Embryonic facial prominence (tissue), 1 donor: ENCODE measurements around the gene CRELD2.

Experiments
- DNase-seq: peaks from one replicate; pipeline ENCODE4 v3.0.0-alpha.2; 2016; ENCODE audit errors: extremely low spot score

Gene CRELD2

DNA sequence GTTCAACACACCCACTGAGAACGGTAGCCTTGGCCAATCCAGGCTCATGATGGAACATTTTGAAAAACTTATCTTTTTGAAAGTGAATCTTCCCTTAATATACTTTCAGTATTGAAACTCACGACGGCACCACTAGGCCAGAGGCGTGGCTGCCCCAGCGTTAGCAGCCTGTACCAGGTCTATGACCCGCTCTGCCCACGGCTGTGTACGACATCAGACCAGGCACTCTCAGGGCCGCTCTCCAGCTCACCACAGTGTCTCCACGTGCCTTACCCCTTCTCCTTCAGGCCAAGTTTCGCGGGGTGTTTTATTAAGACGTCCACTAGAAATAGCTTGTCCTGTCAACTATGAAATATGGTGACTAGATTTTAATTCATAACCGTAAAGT is 31.4 kb upstream of the CRELD2 start:
- no peak for DNase-seq

DNA sequence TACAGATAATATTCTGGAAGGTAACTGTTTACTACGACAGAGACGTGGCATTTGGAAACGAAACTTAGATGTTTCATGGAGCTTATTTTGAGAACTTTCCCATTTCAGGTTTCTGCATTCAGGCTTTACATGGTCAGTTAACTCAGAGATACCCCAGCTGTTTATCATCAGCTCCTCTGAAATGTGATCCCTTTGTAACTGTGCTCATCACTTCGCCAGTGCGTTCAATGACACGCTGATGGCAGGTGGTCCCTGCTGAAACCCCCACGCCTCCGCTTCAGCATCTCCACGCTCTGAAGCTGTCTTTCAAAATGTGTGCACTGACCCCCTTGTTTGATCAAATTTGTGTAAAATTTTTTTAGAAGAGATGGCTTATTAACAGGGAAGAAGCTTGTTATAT is 30.7 kb upstream of the CRELD2 start:
- DNase-seq: no peak

DNA sequence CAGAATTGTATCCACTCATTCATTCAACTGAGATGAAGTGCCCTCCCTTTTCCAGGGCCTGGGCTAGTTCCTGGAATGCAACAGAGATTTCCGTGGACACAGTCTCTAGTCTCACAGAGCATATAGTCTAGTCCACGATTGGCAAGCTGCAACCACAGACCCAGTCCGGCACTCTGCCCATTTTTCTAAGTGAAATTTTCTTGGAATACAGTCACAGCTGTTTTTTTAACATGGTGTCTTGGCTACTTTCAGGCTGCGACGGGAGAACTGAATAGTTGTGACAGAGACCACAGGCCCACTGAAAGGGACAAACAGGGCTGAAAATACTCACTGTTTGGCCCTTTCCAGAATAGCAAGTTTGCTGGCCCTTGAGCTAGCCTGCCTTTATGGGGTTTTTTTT is 29.4 kb upstream of the CRELD2 start:
- DNase-seq: no peak

DNA sequence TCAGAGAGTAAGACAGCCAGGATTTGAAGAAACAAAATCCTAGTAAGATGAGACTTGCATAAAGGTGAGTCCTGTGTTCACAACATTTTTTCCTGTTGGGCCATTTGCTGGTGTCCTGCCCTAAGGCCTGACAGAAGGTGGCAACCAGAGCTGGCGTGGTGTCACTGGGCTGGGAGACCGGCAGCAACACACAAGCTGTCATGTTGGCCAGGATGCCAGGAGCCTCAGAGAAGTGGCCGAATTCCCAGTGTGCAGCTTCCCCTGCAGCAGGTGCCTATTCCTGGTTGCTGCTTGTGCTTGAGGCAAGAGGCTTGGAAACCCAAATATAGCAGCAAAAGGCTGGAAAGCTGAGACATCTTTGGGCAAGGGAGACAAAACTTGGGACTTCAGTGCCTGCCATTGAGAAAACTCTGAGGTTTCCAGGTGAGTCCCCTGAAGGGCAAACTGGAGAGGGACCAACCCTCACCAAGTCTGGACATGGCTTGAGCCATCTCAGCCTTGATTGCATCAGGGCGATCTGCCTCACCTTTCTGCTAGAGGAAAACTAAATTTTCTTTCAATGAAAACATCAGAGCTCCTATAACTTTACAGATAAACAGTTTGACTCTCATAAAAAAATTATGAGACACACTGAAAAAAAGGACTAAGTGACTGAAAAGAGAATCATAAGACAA is 26.1 kb upstream of the CRELD2 start:
- DNase-seq: no peak

DNA sequence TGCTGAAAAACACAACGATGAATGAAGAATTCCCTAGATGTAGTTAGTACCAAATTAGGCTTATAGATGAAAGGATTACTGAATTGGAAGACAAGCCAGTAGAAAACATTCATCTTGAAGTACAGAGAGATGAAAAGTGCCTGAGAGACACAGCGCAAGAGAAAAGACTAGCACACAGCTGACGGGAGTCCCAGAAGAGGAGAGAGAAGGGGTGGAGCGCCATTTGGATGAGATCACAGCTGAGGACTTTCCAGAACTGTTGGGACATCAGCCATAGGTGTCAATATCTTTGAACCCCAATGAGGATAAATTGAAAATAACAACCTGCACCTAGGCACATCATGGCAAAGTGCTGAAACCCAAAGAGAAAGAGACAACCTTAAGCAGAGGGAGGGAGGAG is 25.4 kb upstream of the CRELD2 start:
- no peak for DNase-seq

DNA sequence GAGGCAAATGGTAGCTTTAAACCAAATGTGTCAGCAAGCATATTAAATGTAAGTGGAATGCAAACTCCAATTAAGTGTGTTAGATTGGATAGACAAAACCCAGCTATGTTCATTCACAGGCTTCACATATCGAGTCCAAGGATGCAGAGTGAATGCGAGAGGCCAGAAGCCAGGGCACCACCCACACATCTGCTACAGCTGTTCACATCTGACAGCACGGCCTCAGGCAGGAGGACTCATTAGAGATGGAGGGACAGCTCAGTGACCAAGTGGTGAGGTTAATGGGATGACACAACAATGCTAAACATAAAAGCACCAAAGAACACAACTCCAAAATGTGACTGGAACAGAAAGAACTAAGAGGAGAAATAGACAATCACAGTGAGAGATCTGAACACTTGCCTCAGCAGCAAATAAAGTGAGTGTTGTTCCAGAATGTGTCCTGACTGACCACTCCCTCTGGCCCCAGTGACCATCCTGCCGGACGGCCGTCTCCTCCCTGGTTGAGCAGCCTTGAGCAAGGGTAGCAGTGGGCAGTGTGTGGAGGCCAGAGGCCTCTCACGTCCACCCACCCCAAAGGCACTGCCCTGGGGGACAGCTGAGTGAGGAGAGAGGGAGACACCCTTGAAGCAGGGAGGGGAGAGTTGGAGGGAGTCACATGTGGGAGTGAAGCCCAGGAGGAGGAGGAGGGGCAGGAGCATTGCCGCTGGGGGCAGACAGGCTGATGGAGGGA is 23.9 kb upstream of the CRELD2 start:
- DNase-seq: no peak

DNA sequence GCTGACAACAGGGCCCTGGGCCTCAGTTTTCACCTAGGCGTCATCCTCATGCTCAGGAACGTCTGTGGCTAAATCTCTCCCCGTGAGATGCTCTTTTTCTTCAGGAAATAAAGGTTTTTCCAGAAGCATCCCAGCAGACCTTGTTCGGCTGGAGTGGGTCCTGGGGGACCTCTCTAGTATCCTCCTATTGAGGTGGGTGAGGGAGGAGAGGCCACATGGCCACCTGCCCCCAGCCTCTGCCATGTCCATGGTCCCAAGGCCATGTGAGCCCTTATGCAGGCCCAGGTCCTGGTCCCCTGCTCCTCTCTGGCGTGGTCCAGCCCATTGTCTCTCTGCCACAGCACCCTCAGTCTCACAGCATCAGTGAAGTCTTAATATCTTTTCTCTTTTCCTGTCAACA is 22.2 kb upstream of the CRELD2 start:
- no peak for DNase-seq

DNA sequence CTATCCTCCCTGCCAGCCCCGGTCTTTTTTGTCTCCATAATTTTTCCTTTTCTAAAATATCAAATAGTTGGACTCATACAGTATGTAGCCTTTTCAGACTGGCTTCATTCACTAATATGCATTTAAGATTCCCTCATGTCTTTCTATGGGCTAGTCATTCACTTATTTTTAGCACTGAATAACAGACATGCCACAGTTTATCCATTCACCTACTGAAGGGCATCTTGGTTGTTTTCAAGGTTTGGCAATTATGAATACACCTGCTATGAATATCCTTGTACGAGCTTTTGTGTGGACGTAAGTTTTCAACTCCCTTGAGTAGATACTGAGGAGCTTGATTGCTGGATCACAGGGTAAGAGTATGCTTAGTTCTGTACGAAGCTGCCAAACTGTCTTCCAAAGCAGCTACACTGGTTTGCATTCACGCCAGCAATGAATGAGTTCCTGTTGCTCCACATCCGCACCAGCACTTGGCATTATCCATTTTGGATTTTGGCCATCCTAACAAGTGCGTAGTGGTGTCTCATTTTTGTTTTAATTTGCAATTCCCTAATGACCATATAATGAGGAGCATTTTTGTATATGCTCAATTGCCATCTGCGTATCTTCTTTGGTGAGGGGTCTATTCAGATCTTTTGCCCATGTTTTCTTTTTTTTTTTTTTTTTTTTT is 21.3 kb upstream of the CRELD2 start:
- DNase-seq: no peak

DNA sequence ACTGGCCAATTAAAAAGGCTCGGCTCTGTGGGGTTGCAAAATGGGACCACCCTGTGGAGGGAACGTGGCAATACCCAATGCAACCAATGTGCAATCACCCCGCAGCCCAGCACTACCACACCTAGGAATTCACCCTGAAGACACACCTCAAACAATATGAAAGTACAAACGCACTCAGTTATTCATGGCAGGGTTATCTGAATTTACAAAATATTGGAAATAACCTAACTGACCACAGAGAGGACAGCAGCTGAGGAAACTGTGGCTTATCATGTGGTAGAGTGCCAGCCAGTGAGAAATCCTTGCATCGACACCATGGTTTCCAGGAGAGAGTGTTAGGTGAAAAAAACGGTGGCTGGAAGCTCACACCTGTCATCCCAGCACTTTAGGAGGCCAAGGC is 18.9 kb upstream of the CRELD2 start:
- DNase-seq: no peak

DNA sequence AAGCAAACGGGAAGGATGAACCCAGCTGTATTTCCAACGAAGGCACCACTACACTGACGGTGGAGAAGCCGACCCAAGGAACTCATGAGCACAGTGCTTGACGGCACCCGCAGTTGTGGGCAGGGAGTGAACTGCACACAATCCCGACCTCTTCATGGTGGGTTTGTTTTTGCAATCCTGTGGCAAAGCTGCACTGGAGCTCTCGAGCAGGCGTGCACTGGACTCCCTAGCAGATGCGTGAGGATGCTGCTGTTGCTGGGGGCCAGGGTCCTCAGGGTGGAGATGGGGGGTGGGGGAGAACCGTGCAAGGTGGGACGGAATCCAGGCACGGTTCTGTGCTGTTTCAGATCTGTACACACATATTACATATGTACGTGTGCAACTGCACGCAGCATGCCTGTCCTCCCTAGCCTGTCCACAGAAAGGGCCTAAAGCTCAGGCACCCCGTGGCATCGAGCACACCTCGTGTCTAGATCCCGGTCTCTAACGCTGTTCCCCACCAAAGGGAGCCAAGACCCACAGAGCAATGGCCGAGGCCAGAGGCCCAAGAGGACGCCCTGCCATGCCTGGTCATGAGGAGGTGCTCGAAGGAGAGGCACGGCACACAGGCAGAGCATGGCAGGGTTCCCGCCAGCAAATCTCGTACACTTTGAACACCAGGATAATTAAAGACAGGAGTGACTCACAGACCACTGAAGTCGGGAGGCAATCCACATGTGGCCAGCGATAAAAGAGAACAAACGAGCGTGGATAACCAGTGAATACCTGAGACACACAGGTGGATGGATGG is 17.8 kb upstream of the CRELD2 start:
- DNase-seq: no peak

DNA sequence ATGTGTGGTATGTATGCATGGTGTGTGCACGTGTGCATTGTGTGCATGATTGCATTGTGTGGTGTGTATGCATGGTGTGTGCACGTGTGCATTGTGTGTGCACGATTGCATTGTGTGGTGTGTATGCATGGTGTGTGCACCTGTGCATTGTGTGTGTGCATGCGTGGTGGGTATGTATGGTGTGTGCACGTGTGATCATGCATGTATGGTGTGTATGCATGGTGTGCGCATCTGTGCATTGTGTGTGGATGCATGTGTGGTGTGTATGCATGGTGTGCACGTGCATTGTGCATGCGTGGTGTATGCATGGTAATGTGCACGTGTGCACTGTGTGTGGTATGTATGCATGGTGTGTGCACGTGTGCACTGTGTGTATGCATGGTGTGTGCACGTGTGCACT is 17.0 kb upstream of the CRELD2 start:
- DNase-seq: no peak

DNA sequence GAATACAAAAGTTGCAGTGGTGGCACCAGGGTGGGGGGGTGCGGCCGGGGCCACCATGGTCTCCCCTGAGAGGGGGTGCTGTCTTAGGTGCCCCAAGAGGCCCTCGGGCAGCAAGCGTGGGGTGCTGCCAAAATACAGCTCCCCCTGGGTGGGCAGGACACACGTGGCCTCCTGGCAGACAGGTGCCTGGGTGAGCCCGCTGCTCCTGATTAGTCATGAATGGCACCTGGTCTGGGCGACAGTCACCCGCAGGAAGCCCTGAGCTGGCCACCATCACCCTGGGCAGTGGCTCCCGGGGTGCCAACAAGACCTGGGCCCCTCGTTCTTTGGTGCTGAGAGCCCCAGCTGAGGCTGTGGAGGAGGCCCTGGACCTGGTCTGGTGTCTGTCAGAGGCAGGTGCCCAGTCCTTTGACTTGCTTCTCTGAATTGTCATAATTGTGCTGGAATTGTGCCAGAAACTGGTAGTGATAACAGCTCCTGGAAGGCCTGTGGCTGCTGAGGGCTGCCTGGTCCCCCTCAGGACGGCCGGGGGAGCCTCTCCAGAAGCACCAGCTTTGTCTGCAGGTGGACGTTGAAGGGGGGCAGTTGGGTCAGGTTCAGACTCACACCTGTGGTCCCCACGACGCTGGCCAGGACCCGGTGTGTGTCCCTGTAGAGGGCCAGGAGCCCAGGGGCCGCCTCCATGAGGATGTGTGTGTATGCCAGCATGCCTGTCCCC is 15.0 kb upstream of the CRELD2 start:
- DNase-seq: no peak

DNA sequence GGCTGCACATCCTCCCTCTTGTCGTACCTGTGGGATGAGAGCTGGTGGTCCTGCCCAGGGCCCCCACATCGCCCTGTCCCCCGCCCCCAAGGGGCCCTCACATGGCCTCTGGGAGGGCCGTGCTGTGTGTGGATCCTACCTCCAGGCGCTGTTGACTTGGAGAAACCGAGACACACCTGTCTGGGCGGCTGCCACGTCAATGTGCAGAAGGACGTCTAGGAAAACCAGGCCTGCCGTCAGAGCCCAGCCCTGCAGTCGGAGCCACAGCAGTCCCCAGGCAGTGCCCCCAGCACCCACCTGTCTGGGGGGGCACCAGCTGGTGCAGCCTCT is 14.4 kb upstream of the CRELD2 start:
- no peak for DNase-seq

DNA sequence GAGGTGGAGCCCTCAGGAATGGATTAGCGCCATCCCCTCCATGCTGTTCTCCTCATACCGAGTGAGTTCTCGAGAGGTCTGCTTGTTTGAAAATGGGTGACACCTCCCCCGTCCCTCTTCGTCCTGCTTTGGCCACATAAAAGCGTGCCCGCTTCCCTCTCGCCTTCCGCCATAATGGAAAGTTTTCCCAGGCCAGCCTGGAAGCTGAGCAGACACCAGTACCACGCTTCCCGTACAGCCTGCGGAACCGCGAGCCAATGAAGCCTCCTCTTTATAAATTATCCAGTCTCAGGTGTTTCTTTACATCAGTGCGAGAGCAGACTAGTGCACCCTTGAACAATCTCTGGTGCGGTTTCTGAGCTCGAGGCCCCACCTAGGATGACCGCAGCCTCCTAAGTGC is 13.0 kb upstream of the CRELD2 start:
- DNase-seq: no peak

DNA sequence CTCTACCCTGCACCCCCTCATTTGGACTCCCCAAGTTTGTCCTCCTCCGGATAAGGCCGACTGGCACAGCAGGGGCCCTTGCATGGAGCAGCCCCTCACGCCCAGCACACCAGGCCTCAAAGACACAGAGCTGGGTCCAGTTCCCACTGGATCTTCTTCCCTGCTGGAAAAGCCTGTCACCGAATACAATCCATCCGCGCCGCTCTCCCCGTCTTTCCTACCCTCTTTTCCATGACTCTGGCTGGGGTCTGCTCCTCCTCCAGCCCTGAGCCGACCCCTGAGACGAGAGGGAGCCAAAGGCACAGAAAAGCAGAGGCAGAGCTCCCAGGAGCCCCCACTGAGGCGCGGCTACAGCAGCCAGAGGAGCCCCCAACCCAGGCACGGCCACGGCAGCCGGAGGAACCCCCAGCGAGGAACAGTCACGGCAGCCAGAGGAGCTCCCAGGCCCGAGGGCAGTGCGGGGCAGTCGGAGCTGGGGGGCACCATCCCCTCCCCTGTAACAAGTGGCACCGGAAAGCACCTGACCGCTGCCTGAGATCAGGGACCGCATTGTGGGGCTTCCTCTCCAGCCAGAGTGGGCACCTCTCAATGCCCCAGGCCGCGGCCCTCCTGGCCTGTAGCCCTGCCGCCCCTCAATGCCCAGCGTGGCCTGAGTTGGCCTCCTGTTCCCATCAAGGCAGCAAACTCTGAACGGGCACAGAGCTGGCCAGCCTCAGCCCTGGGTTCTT is 12.2 kb upstream of the CRELD2 start:
- DNase-seq: no peak

DNA sequence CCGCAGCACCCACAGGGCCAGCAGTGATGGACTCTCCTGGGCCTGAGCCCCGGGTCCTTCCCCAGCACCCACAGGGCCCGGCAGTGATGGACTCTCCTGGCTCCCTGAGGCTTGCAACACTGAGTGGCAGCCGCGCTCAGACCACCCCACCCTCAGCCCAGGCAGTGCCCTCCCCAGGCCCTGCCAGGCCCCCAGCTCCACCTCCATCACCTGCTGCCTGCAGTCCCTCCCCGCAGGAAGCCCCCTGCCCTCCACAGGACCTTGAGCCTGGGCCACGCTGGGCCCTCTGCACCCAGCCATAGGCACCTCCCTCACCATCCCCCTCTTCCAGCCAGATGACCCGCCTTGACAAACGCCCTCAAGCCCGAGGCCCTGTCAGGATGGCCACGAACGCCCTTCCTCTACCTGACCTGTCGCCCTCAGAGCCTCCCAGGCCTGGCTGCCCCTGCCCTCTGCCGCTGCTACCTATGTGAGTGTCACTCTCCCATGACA is 11.6 kb upstream of the CRELD2 start:
- no peak for DNase-seq

DNA sequence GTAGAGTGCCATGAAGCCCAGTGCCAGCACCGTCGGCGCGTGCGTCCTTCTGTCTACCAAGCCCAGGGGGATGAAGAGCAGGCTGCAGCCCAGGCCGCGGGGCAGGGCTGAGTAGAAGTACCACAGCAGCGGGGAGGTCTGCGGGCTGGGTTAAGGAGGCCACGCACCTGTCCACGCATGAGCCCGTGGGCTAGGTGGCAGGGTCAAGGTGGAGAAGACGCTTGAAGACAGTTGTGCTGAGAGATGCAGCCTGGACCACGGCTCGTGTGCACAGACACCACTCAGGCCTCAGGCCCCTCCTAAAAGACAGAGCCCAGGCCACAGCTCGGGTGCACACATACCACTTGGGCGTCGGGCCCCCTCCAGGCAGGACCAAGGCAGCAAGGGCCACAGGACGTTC is 10.6 kb upstream of the CRELD2 start:
- no peak for DNase-seq

DNA sequence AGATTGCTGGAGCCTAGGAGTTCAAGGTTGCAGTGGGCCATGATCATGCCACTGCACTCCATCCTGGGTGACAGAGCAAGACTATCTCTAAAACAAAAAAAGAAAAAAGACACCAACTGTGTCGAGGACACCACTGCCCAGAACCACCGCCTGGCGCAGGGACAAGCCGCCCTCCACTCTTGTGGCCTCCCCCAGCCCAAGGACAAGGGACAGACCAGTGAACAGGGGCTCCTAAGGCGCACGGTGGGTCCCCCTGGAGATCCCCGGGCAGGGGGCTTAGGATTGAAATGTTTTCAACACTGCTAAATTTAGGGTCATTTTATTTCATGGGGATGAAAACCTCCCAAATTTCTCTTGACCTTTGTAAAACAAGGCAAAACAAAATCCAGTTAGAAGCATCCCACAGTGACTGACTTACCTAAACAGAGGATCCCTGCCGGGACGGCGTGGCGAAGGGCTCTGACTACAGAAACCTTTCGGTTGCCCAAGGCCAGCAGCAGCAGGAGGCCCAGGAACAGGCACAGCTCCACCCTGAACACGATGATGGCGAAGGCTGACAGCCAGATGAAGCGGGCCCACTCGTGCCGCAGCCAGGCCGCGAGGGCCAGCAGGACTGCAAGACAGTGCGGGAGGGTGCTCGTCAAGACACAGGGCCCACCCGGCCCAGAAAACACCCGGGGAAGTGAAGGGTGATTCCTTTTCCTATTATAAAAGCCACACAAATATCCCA is 8.8 kb upstream of the CRELD2 start:
- DNase-seq: no peak

DNA sequence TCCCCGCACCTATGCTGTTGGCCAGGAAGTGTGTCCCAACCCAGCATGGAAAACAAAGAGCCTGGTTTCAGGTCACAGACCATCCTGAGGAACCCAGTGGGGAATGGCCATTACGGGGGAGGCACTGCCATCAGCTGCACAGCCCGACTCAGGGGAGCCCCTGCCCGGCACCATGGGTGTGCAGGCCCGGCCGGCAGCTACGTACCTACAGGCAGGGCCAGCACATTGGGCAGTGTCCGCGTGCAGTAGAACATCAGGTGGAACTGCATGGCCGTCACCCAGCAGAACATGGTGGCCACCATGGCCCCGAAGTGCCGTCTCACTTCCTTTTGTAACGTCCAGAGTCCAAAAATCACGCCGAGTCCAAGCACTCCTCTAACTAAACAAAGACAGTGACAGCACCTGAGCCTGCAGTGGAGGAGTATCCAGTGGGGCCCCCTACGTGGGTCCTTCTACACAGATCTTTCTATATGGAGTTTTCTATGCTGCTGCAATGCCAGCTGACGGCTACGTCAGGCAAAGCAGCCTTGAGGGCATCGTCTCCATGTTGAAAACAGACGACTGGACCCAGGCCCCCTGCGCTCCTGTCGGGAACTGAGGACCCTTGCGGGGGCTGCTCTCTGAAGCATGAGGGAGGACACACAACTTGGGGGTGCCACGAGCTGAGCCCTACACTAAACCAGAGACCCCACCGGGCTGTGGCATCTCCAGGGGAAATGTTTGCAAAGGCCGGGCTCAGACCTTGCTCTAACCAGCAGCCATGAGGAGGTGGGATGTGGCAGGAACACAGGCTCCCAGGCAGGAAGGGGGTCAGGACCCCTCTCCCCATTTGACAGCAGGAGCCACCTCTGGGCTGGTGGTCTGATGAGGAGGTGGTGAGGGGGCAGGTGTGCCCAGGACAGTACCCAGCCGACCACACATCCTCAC is 7.9 kb upstream of the CRELD2 start:
- DNase-seq: no peak
